ENCODE results near the gene SEPSECS.

SEPSECS gene

GRCh38 chr4:25110527-25111329, 49.5 kb downstream of the SEPSECS start:
- DNase-seq (ENCODE audit: low read depth): no peak

- no peak for DNase-seq (ENCODE audit: low read depth)
These were observed 50.7 kb downstream of the SEPSECS start for GRCh38 chr4:25109511-25109910.

GRCh38 chr4:25108556-25108955, 51.7 kb downstream of the SEPSECS start:
- DNase-seq (ENCODE audit: low read depth): no peak

- no peak for DNase-seq (ENCODE audit: low read depth)
These were observed 52.3 kb downstream of the SEPSECS start for GRCh38 chr4:25107827-25108516.

GRCh38 chr4:25106363-25107151, 53.7 kb downstream of the SEPSECS start:
- DNase-seq (ENCODE audit: low read depth): no peak

- no peak for DNase-seq (ENCODE audit: low read depth)
These were observed 55.7 kb downstream of the SEPSECS start for GRCh38 chr4:25104591-25104990.

- DNase-seq (ENCODE audit: low read depth): no peak
These were observed 56.8 kb downstream of the SEPSECS start for GRCh38 chr4:25103418-25103817.

GRCh38 chr4:25101836-25102235, 58.4 kb downstream of the SEPSECS start:
- no peak for DNase-seq (ENCODE audit: low read depth)

- DNase-seq (ENCODE audit: low read depth): no peak
These were observed 59.5 kb downstream of the SEPSECS start for GRCh38 chr4:25100710-25101109.

GRCh38 chr4:25100021-25100555, 60.2 kb downstream of the SEPSECS start:
- DNase-seq (ENCODE audit: low read depth): no peak

- DNase-seq (ENCODE audit: low read depth): no peak
These were observed 61.0 kb downstream of the SEPSECS start for GRCh38 chr4:25098964-25099891.

GRCh38 chr4:25096981-25097443, 63.2 kb downstream of the SEPSECS start:
- no peak for DNase-seq (ENCODE audit: low read depth)

- no peak for DNase-seq (ENCODE audit: low read depth)
These were observed 63.8 kb downstream of the SEPSECS start for GRCh38 chr4:25096251-25096980.

- DNase-seq (ENCODE audit: low read depth): no peak
These were observed 64.4 kb downstream of the SEPSECS start for GRCh38 chr4:25095837-25096236.

- DNase-seq (ENCODE audit: low read depth): no peak
These were observed 68.1 kb downstream of the SEPSECS start for GRCh38 chr4:25092139-25092538.

GRCh38 chr4:25090516-25090915, 69.7 kb downstream of the SEPSECS start:
- DNase-seq (ENCODE audit: low read depth): no peak

GRCh38 chr4:25089051-25089763, 71.0 kb downstream of the SEPSECS start:
- no peak for DNase-seq (ENCODE audit: low read depth)

GRCh38 chr4:25088093-25088952, 71.9 kb downstream of the SEPSECS start:
- DNase-seq (ENCODE audit: low read depth): no peak

GRCh38 chr4:25085671-25086070, 74.6 kb downstream of the SEPSECS start:
- no peak for DNase-seq (ENCODE audit: low read depth)
